Gastrocnemius medialis (tissue), 4 donors: ENCODE data around the gene HTT-AS.
A peak's percentile ranks its signal among the peaks of the same experiment; 100 is the strongest.

Experiments
- POLR2A ChIP-seq, 2 donors: fragments of 450-650 bp; IDR thresholded peaks; one replicate each; pipeline ENCODE4 v1.6.1; 2017; ENCODE audit warnings: antibody characterized with exemption in 2 of 2, mild to moderate bottlenecking in 2 of 2, moderate library complexity in 2 of 2
- TF ChIP-seq, protein P1 (sequence below), 5 experiments: fragments of 450-650 bp in 3 of 5; fragments of 200-600 bp in 2 of 5; sonication (generic) in 2 of 5; IDR thresholded peaks in 4 of 5; conservative IDR thresholded peaks in 1 of 5; 1 replicate in 4 of 5; 2 replicates in 1 of 5; pipeline ENCODE4 v1.5.1; 2016 to 2019; ENCODE audit warnings: antibody characterized with exemption in 5 of 5, mild to moderate bottlenecking in 3 of 5, moderate library complexity in 3 of 5

DNA sequence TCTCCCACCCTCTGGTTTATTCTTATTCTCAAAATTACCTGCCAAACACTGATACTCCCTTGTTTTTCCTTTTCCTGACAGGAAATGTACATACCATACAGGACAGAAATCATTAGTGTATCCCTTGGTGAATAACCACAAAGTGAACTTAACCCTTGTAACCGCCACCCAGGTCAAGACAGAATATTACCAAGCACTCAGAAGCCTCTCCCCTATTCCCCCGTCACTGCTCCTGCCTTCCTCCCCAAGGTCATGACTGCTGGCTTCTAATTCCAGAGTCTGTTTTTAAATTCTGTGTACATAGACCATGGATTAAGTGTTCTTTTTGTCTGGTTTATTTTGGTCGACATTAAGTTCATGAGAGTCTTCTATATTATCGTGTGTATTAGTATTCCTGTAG, 37.9 kb upstream of the HTT-AS start:
- TF ChIP-seq, protein P1, sequence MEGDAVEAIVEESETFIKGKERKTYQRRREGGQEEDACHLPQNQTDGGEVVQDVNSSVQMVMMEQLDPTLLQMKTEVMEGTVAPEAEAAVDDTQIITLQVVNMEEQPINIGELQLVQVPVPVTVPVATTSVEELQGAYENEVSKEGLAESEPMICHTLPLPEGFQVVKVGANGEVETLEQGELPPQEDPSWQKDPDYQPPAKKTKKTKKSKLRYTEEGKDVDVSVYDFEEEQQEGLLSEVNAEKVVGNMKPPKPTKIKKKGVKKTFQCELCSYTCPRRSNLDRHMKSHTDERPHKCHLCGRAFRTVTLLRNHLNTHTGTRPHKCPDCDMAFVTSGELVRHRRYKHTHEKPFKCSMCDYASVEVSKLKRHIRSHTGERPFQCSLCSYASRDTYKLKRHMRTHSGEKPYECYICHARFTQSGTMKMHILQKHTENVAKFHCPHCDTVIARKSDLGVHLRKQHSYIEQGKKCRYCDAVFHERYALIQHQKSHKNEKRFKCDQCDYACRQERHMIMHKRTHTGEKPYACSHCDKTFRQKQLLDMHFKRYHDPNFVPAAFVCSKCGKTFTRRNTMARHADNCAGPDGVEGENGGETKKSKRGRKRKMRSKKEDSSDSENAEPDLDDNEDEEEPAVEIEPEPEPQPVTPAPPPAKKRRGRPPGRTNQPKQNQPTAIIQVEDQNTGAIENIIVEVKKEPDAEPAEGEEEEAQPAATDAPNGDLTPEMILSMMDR (IDR thresholded peaks at IDR 0.05 in 4 of 5, conservative IDR thresholded peaks at IDR 0.05 in 1 of 5), result no peak
- peak in 1 of 2 donors; percentile 45 for TF ChIP-seq POLR2A (IDR thresholded peaks at IDR 0.05)
